MM.1S (cell line): ENCODE data around the gene GHSR.

Source experiments
- DNase-seq: peaks from one replicate; pipeline ENCODE4 v3.0.0-alpha.2; 2015
- H2AFZ ChIP-seq: fragments of 300-600 bp; sonication (generic); 2 replicates; pipeline ENCODE4 v1.6.0; 2016; ENCODE audit warnings: antibody characterized with exemption, low read length
- H3F3A ChIP-seq: fragments of 300-600 bp; sonication (generic); 2 replicates; pipeline ENCODE4 v1.6.1; 2016; ENCODE audit warnings: mild to moderate bottlenecking, antibody characterized with exemption, low read length, moderate library complexity, mixed read lengths; ENCODE audit not compliant: insufficient read depth
- H3K27ac ChIP-seq: fragments of 300-600 bp; sonication (generic); 2 replicates; pipeline ENCODE4 v1.5.1; 2016; ENCODE audit warnings: mild to moderate bottlenecking, low read length
- H3K27me3 ChIP-seq: fragments of 300-600 bp; sonication (generic); replicated peaks from 2 replicates; pipeline ENCODE4 v1.6.0; 2016; ENCODE audit warnings: low read length; ENCODE audit not compliant: insufficient read depth
- H3K36me3 ChIP-seq: fragments of 300-600 bp; sonication (generic); replicated peaks from 2 replicates; pipeline ENCODE4 v1.6.1; 2016; ENCODE audit warnings: mild to moderate bottlenecking, low read length, mixed read lengths; ENCODE audit not compliant: insufficient read depth
- H3K4me1 ChIP-seq: fragments of 300-600 bp; sonication (generic); 2 replicates; pipeline ENCODE4 v1.6.1; 2016; ENCODE audit warnings: low read length, mixed read lengths
- H3K4me2 ChIP-seq: fragments of 300-600 bp; sonication (generic); 2 replicates; pipeline ENCODE4 v1.6.0; 2016; ENCODE audit warnings: low read depth, low read length
- H3K4me3 ChIP-seq: fragments of 300-600 bp; sonication (generic); 2 replicates; pipeline ENCODE4 v1.5.1; 2016; ENCODE audit warnings: low read length, mixed read lengths
- H3K79me2 ChIP-seq: fragments of 300-600 bp; sonication (generic); 2 replicates; pipeline ENCODE4 v1.6.1; 2016; ENCODE audit warnings: mixed run types, low read length, mixed read lengths
- H3K9ac ChIP-seq: fragments of 300-600 bp; sonication (generic); 2 replicates; pipeline ENCODE4 v1.6.1; 2016; ENCODE audit warnings: low read length, mixed read lengths
- H3K9me2 ChIP-seq: fragments of 300-600 bp; sonication (generic); replicated peaks from 2 replicates; pipeline ENCODE4 v1.6.1; 2016; ENCODE audit warnings: mild to moderate bottlenecking, low read length, mixed read lengths; ENCODE audit not compliant: insufficient read depth
- H3K9me3 ChIP-seq: fragments of 300-600 bp; sonication (generic); replicated peaks from 2 replicates; pipeline ENCODE4 v1.6.1; 2016; ENCODE audit warnings: mild to moderate bottlenecking, low read length, mixed read lengths; ENCODE audit not compliant: insufficient read depth
- H4K20me1 ChIP-seq: fragments of 300-600 bp; sonication (generic); 2 replicates; pipeline ENCODE4 v1.6.1; 2016; ENCODE audit warnings: mild to moderate bottlenecking, low read length, moderate library complexity, mixed read lengths; ENCODE audit not compliant: insufficient read depth
- CTCF ChIP-seq: fragments of 300-600 bp; sonication (generic); IDR thresholded peaks from 2 replicates; pipeline ENCODE4 v1.5.1; 2016; ENCODE audit warnings: antibody characterized with exemption, low read length, mixed read lengths
- EZH2 ChIP-seq: fragments of 300-600 bp; sonication (generic); optimal IDR thresholded peaks from 2 replicates; pipeline ENCODE3; 2017; ENCODE audit warnings: low read depth, mild to moderate bottlenecking, antibody characterized with exemption, low read length, mixed read lengths
- EZH2phosphoT487 ChIP-seq: fragments of 300-600 bp; sonication (generic); IDR thresholded peaks from 2 replicates; pipeline ENCODE4 v1.6.1; 2018; ENCODE audit warnings: antibody characterized with exemption, low read length

GHSR gene

DNA sequence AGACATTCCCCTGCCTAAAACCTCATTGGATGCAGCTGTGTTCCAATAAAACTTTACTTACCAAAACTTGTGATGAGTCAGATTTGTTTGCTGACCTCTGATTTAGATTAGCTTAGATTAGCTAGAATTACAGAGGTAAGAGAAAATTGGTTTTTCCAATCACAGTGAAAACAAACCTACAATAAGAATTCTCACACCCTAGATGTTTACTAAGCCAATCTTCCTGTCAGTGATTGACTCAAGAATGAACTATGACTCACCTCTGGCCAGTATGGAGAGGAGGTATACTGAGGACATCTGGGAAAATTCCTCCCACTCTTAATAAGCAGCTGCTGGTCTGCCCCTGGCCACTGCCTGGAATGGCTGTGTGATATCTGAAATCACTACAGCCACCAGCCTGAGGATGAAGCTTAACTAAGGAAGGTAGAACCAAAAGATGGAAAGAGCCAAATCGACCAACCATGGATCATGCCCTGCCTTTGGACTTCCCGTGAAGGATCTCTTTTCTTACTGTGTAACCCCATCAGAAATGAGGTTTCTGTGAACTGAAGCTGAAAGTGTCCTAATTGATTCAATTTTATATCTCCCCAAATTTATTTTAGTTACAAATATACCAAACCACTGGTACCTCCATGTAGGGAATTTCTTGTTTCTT is 19.0 kb upstream of the GHSR start:
- H3K9ac ChIP-seq = no peak overlapping the region
- H3K9me2 ChIP-seq = no peaks in the 10 kb centered on the region
- no peaks in the 10 kb centered on the region for H3K27me3 ChIP-seq
- no peaks in the 10 kb centered on the region for H4K20me1 ChIP-seq
- no peak for DNase-seq
- no peaks in the 10 kb centered on the region for H3K9me3 ChIP-seq
- no peaks in the 10 kb centered on the region for H3K36me3 ChIP-seq
- H3K27ac ChIP-seq = no peak overlapping the region
- TF ChIP-seq EZH2phosphoT487 (no peak), CTCF (no peak), EZH2 (no peak)
- H3K79me2 ChIP-seq = no peaks in the 10 kb centered on the region
- H3K4me2 ChIP-seq = no peak overlapping the region
- no peak overlapping the region for H3K4me3 ChIP-seq
- no peaks in the 10 kb centered on the region for H3K4me1 ChIP-seq
- H2AFZ ChIP-seq = no peak overlapping the region
- no peaks in the 10 kb centered on the region for H3F3A ChIP-seq

- H3K27me3 ChIP-seq = no peaks in the 10 kb centered on the region
- H3K36me3 ChIP-seq = no peaks in the 10 kb centered on the region
- no peak overlapping the region for H3K9ac ChIP-seq
- no peak overlapping the region for H3K4me2 ChIP-seq
- H3K9me2 ChIP-seq = no peaks in the 10 kb centered on the region
- H2AFZ ChIP-seq = no peak overlapping the region
- no peaks in the 10 kb centered on the region for H4K20me1 ChIP-seq
- H3K9me3 ChIP-seq = no peaks in the 10 kb centered on the region
- H3F3A ChIP-seq = no peaks in the 10 kb centered on the region
- H3K79me2 ChIP-seq = no peaks in the 10 kb centered on the region
- H3K4me1 ChIP-seq = no peaks in the 10 kb centered on the region
- no peak for TF ChIP-seq EZH2
- TF ChIP-seq EZH2phosphoT487 = no peak
- TF ChIP-seq CTCF = no peak
- no peak for DNase-seq
- H3K27ac ChIP-seq = no peak overlapping the region
- no peak overlapping the region for H3K4me3 ChIP-seq
Measured at GRCh38 chr3:172466553-172467130, 18.4 kb upstream of the GHSR start.

DNA sequence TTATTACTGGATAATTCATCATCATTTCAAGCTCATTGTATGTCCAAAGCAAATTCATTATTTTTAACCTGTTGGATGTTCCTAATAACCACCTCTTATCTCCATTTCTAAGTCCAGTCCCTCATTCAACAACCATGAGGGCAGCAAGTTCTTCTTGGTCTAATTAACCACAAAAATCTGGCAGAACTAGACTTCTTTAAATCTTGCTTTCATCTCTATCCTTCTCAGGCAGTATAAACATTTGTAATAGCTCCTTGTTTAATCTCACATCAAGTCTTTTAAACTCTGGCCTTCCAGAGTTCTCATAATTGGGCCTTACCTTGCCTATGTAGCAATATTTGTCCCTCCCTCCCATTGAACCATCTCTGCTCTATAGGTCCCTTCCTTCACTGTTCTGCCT is 17.0 kb upstream of the GHSR start:
- Histone ChIP-seq H3K4me2 (no peak overlapping the region), H3K9me3 (no peaks in the 10 kb centered on the region), H3K4me1 (no peaks in the 10 kb centered on the region)

More for the DNA sequence above, 17.0 kb upstream of the GHSR start:
- Histone ChIP-seq H3K4me3 (no peak overlapping the region), H3K27ac (no peak overlapping the region), H4K20me1 (no peaks in the 10 kb centered on the region), H3K9ac (no peak overlapping the region), H2AFZ (no peak overlapping the region), H3K79me2 (no peaks in the 10 kb centered on the region), H3K36me3 (no peaks in the 10 kb centered on the region), H3K9me2 (no peaks in the 10 kb centered on the region), H3K27me3 (no peaks in the 10 kb centered on the region), H3F3A (no peaks in the 10 kb centered on the region)
- TF ChIP-seq EZH2 (no peak), CTCF (no peak), EZH2phosphoT487 (no peak)
- DNase-seq = no peak
